Measurements from ENCODE around the gene MLLT6. TPM values are rescaled to one million over a fixed set of nuclear protein-coding genes. Genes with fewer than 3 reads are reported as not detected.

The MLLT6 gene
- total RNA-seq, 2 experiments from 2014 or later = 145 to 148 TPM

GRCh38 chr17:38667099-38667786 is 37.8 kb upstream of the MLLT6 start:
- peaks cover 9% of the 10 kb centered on the region for H3K36me3 Mint-ChIP-seq (ENCODE audit: low read depth)
- no peak overlapping the region for H3K4me3 Mint-ChIP-seq
- H3K4me1 Mint-ChIP-seq (ENCODE audit: low read depth) = peaks cover 15% of the 10 kb centered on the region
- peak; percentile 98 for TF ChIP-seq CTCF (IDR thresholded peaks at IDR 0.05)
- no peak overlapping the region for H3K27ac Mint-ChIP-seq
- POLR2A ChIA-PET = interaction anchor here (0.7 to 2.2 kb wide), 8 partner anchors 9 to 174 kb away, joined by 3 to 7 read pairs (median 4); partner anchors contain the start of gene PSMB3
- peak; percentile 82 for ATAC-seq
- CTCF ChIA-PET = interaction anchor here (0.7 to 10.3 kb wide), 47 partner anchors 10 to 508 kb away, joined by 3 to 251 read pairs (median 5); partner anchors contain the start of genes CISD3 and SRCIN1
- no peaks in the 10 kb centered on the region for H3K9me3 Mint-ChIP-seq
- intact Hi-C loops (cut with micrococcal nuclease) = loop anchor here (1.0 to 10.0 kb wide), 3 partner anchors 82 to 175 kb away; no protein-coding TSS in a partner anchor
- peak; percentile 68 for DNase-seq
- peaks cover 52% of the 10 kb centered on the region for H3K27me3 Mint-ChIP-seq

- peaks cover 52% of the 10 kb centered on the region for H3K27me3 Mint-ChIP-seq
- ATAC-seq (no peak), DNase-seq (no peak)
- H3K36me3 Mint-ChIP-seq (ENCODE audit: low read depth) = peaks cover 14% of the 10 kb centered on the region
- peaks cover 18% of the 10 kb centered on the region for H3K4me1 Mint-ChIP-seq (ENCODE audit: low read depth)
- intact Hi-C loops (cut with micrococcal nuclease) = loop anchor here (1.0 to 10.0 kb wide), 3 partner anchors 83 to 175 kb away; no protein-coding TSS in a partner anchor
- no peak for TF ChIP-seq CTCF (IDR thresholded peaks at IDR 0.05)
- H3K9me3 Mint-ChIP-seq = no peaks in the 10 kb centered on the region
- H3K4me3 Mint-ChIP-seq = no peak overlapping the region
- POLR2A ChIA-PET = interaction anchor here (0.8 to 2.2 kb wide), 6 partner anchors 10 to 313 kb away, joined by 3 to 7 read pairs (median 4); partner anchors contain the start of gene PSMB3
- H3K27ac Mint-ChIP-seq = no peak overlapping the region
- CTCF ChIA-PET = interaction anchor here (0.7 to 10.3 kb wide), 45 partner anchors 9 to 508 kb away, joined by 3 to 251 read pairs (median 6); partner anchors contain the start of genes CISD3 and SRCIN1
Measured at GRCh38 chr17:38667787-38668122, 37.3 kb upstream of the MLLT6 start.

- H3K27me3 Mint-ChIP-seq = peaks cover 44% of the 10 kb centered on the region
- CTCF ChIA-PET = interaction anchor here (0.8 to 10.3 kb wide), 11 partner anchors 7 to 112 kb away, joined by 3 to 251 read pairs (median 24); partner anchors contain the start of gene SRCIN1
- intact Hi-C loops (cut with micrococcal nuclease) = loop anchor here (10.0 kb wide), 2 partner anchors 85 to 115 kb away; no protein-coding TSS in a partner anchor
Measured at GRCh38 chr17:38669520-38669919, 35.6 kb upstream of the MLLT6 start.

GRCh38 chr17:38671939-38672720 is 32.9 kb upstream of the MLLT6 start:
- peak overlapping the region; percentile 76 for H3K4me3 Mint-ChIP-seq
- no peak overlapping the region for H3K27ac Mint-ChIP-seq
- no peaks in the 10 kb centered on the region for H3K9me3 Mint-ChIP-seq
- TF ChIP-seq CTCF (IDR thresholded peaks at IDR 0.05) = no peak
- peaks cover 42% of the 10 kb centered on the region for H3K27me3 Mint-ChIP-seq
- peaks cover 17% of the 10 kb centered on the region for H3K36me3 Mint-ChIP-seq (ENCODE audit: low read depth)
- ChIA-PET POLR2A (interaction anchor here (0.9 to 5.9 kb wide), 4 partner anchors 56 to 113 kb away, joined by 3 to 33 read pairs (median 4); no protein-coding TSS in a partner anchor), CTCF (interaction anchor here (1.0 to 12.2 kb wide), 4 partner anchors 9 to 114 kb away, joined by 3 to 160 read pairs (median 9); partner anchors contain the start of gene CISD3)
- peaks cover 43% of the 10 kb centered on the region for H3K4me1 Mint-ChIP-seq (ENCODE audit: low read depth)
- ATAC-seq (no peak), DNase-seq (no peak)
- intact Hi-C loops (cut with micrococcal nuclease) = no loop called here

More at GRCh38 chr17:38669520-38669919, 35.6 kb upstream of the MLLT6 start:
- Mint-ChIP-seq H3K27ac (no peak overlapping the region), H3K36me3 (ENCODE audit: low read depth) (peaks cover 17% of the 10 kb centered on the region), H3K9me3 (no peaks in the 10 kb centered on the region), H3K4me3 (no peak overlapping the region), H3K4me1 (ENCODE audit: low read depth) (peaks cover 21% of the 10 kb centered on the region)
- POLR2A ChIA-PET = interaction anchor here (0.6 to 1.9 kb wide), 2 partner anchors 63 to 82 kb away, joined by 3 to 6 read pairs; partner anchors contain the start of gene PSMB3
- TF ChIP-seq CTCF (IDR thresholded peaks at IDR 0.05) = no peak
- ATAC-seq (no peak), DNase-seq (no peak)

Data from activated CD8-positive, alpha-beta T cell treated with anti-CD3 and anti-CD28 coated beads for 36 hours (primary cell).